ENCODE measurements around the gene SLC22A31.

DNA sequence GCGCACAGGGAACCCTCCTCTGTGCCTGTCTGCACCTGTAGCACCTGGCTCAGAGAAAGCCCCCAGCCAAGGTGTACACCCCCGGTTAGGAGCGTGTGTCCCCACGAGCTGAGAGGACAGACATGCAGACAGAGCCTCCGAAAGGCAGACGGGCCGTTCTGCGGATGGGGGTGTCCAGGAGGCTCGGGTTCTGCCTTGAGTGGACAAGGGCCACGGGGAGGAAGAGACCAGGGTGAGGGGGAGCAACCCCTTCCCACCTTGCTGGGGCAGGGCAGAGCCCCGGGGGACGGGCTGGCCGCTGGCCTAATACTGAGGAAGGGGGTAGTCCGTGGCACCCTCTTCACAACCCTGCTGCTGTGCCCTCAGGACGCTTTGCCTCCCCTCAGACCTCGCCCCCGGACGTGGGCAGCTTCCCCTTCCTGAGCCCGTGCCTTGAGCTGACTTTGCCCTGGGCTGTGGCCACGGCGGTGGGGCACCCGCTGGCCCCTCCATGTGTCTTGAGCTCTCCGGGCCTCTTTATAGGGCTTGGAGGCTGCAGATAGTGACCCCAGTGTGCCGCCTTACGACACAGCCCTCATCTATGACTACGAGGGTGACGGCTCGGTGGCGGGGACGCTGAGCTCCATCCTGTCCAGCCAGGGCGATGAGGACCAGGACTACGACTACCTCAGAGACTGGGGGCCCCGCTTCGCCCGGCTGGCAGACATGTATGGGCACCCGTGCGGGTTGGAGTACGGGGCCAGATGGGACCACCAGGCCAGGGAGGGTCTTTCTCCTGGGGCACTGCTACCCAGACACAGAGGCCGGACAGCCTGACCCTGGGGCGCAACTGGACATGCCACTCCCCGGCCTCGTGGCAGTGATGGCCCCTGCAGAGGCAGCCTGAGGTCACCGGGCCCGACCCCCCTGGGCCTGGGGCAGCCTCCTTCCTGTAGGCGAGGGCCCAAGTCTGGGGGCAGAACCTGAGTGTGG, 5.7 kb downstream of the SLC22A31 start:
- TF ChIP-seq CTCF (IDR thresholded peaks at IDR 0.05) (no peak), POLR2A (IDR thresholded peaks at IDR 0.05) (no peak)

All from lower leg skin (tissue), 3 donors.